Endothelial cell of umbilical vein (primary cell): ENCODE data around the gene KIR3DL2. TPM values are rescaled to one million over a fixed set of nuclear protein-coding genes. Genes with fewer than 3 reads are reported as not detected.

Experiments used
- BruUV-seq: library from RNA; stranded (reverse); fragments of 400-500 nt; replicated peaks from 2 replicates; lab custom pipeline; 2021; lab: Mats Ljungman, UMichigan
- CTCF ChIA-PET: fragments of 300-600, 350-600 bp; sonication (Branson Sonifier 250); formaldehyde crosslinking; loops from one replicate; lab custom pipeline; 2021; ENCODE audit warnings: antibody characterized with exemption, inconsistent platforms; lab: Charles Lee
- POLR2A ChIA-PET: fragments of 300-600, 350-600 bp; sonication (Branson Sonifier 250); formaldehyde crosslinking; loops from one replicate; lab custom pipeline; 2021; ENCODE audit warnings: antibody characterized with exemption, inconsistent platforms; lab: Charles Lee
- DNase-seq: peaks from one replicate; pipeline ENCODE4 v3.0.0-alpha.2; 2011; ENCODE audit warnings: low read depth, low spot score
- FAIRE-seq: peaks from 2 replicates; lab custom pipeline; 2011; peaks lifted over from hg19 to GRCh38; lab: Jason Lieb, UNC
- H2AFZ ChIP-seq: 2 replicates; pipeline ENCODE4 v1.6.0; 2012; ENCODE audit warnings: low read depth, low read length, control low read depth, inconsistent platforms
- H3K27ac ChIP-seq: 2 replicates; pipeline ENCODE4 v1.5.1; 2011; ENCODE audit warnings: low read depth, mild to moderate bottlenecking, control low read depth, low read length, moderate library complexity; ENCODE audit not compliant: insufficient read depth
- H3K27me3 ChIP-seq, 2 experiments: 2 replicates each; pipeline versions ENCODE4 v1.6.0 to v1.6.1; 2011; ENCODE audit warnings: low read length in 2 of 2, mixed read lengths in 1 of 2; ENCODE audit not compliant: control insufficient read depth in 2 of 2, insufficient read depth in 2 of 2
- H3K36me3 ChIP-seq, 2 experiments: 2 replicates in 1 of 2; 3 replicates in 1 of 2; pipeline ENCODE4 v1.5.1; 2011; ENCODE audit warnings: low read length in 2 of 2, mild to moderate bottlenecking in 1 of 2, moderate library complexity in 1 of 2; ENCODE audit not compliant: control insufficient read depth in 2 of 2, insufficient read depth in 2 of 2; ENCODE audit errors: extremely low read depth in 1 of 2
- H3K4me1 ChIP-seq: 3 replicates; pipeline ENCODE4 v1.5.1; 2011; ENCODE audit warnings: mild to moderate bottlenecking, low read length; ENCODE audit not compliant: control insufficient read depth, insufficient read depth; ENCODE audit errors: extremely low read depth
- H3K4me2 ChIP-seq: 2 replicates; pipeline ENCODE4 v1.6.1; 2011; ENCODE audit warnings: low read length, control low read depth, mixed read lengths; ENCODE audit not compliant: insufficient read depth
- H3K4me3 ChIP-seq, 3 experiments: fragments of 200-600 bp in 1 of 3; sonication (generic), shearing (Covaris generic) in 1 of 3; replicated peaks in 1 of 3; 2 replicates each; pipeline ENCODE4 v1.5.1; 2011 to 2016; ENCODE audit warnings: control low read depth in 3 of 3, low read length in 3 of 3, mild to moderate bottlenecking in 2 of 3, inconsistent platforms in 1 of 3, low read depth in 1 of 3, moderate library complexity in 1 of 3; ENCODE audit not compliant: insufficient read depth in 1 of 3
- H3K79me2 ChIP-seq: 2 replicates; pipeline ENCODE4 v1.6.0; 2012; ENCODE audit warnings: low read length, inconsistent platforms; ENCODE audit not compliant: control insufficient read depth, insufficient read depth
- H3K9ac ChIP-seq: replicated peaks from 2 replicates; pipeline ENCODE3; 2011; ENCODE audit warnings: low read length, control low read depth; ENCODE audit not compliant: insufficient read depth; ENCODE audit errors: extremely low read depth
- H3K9me1 ChIP-seq: replicated peaks from 3 replicates; pipeline ENCODE4 v1.6.0; 2011; ENCODE audit warnings: mild to moderate bottlenecking, low read length; ENCODE audit not compliant: control insufficient read depth, insufficient read depth; ENCODE audit errors: extremely low read depth
- H3K9me3 ChIP-seq: replicated peaks from 2 replicates; pipeline ENCODE4 v1.5.1; 2012; ENCODE audit warnings: low read length, inconsistent platforms; ENCODE audit not compliant: control insufficient read depth, insufficient read depth
- H4K20me1 ChIP-seq: replicated peaks from 2 replicates; pipeline ENCODE3; 2011; ENCODE audit warnings: mild to moderate bottlenecking, low read length; ENCODE audit not compliant: control insufficient read depth, insufficient read depth; ENCODE audit errors: extremely low read depth
- CTCF ChIP-seq, 2 donors: IDR thresholded peaks; 1 replicate in 1 of 2; 2 replicates in 1 of 2; pipeline ENCODE4 v1.5.1; 2011; ENCODE audit warnings: low read length in 2 of 2, mild to moderate bottlenecking in 2 of 2, moderate library complexity in 2 of 2, control low read depth in 1 of 2, inconsistent platforms in 1 of 2, low read depth in 1 of 2; ENCODE audit not compliant: insufficient read depth in 1 of 2; ENCODE audit errors: extremely low read depth in 1 of 2
- EZH2 ChIP-seq: IDR thresholded peaks from 2 replicates; pipeline ENCODE4 v1.6.1; 2012; ENCODE audit warnings: borderline replicate concordance, low read depth, mild to moderate bottlenecking, moderate library complexity, low read length, inconsistent platforms; ENCODE audit not compliant: severe bottlenecking
- FOS ChIP-seq: IDR thresholded peaks from 2 replicates; pipeline ENCODE4 v1.6.1; 2011; ENCODE audit warnings: mild to moderate bottlenecking, low read length, moderate library complexity, borderline replicate concordance; ENCODE audit not compliant: insufficient read depth
- GATA2 ChIP-seq: IDR thresholded peaks from 2 replicates; pipeline ENCODE4 v1.7.0; 2011; ENCODE audit warnings: low read depth, mild to moderate bottlenecking, moderate library complexity, mixed read lengths, low read length; ENCODE audit not compliant: insufficient read length, insufficient read depth
- JUN ChIP-seq: IDR thresholded peaks from 2 replicates; pipeline ENCODE4 v1.6.1; 2011; ENCODE audit warnings: borderline replicate concordance, low read depth; ENCODE audit not compliant: insufficient read length, insufficient read depth
- MAX ChIP-seq: IDR thresholded peaks from 2 replicates; pipeline ENCODE4 v1.6.1; 2011; ENCODE audit not compliant: insufficient read depth, insufficient read length
- MYC ChIP-seq: IDR thresholded peaks from one replicate; pipeline ENCODE4 v1.6.1; 2011; ENCODE audit warnings: mild to moderate bottlenecking, low read depth, low read length
- POLR2A ChIP-seq: IDR thresholded peaks from 2 replicates; pipeline ENCODE4 v1.6.1; 2012; ENCODE audit warnings: low read depth, mild to moderate bottlenecking, control low read depth, low read length
- POLR2AphosphoS5 ChIP-seq: IDR thresholded peaks from 2 replicates; pipeline ENCODE4 v1.6.1; 2012; ENCODE audit warnings: low read depth, mild to moderate bottlenecking, control low read depth, low read length, moderate library complexity; ENCODE audit not compliant: insufficient read depth
- dilution Hi-C: fragments of 300-500 bp; cut with MboI; formaldehyde crosslinking; loops from one replicate; pipeline ENCODE4 v1.15.0; 2019; ENCODE audit warnings: low sequenced_read_pairs; ENCODE audit not compliant: extremely low pct_ligation_motif_present
- intact Hi-C: fragments of 100-400 bp; cut with micrococcal nuclease; formaldehyde crosslinking; loops from one replicate; pipeline ENCODE4 v1.10.0; 2022
- polyA plus RNA-seq, 4 experiments: library from polyadenylated mRNA; depleted of rRNA in 3 of 4; stranded (reverse) in 3 of 4; unstranded in 1 of 4; fragments of >200 nt; gene quantifications; 2 replicates each; pipeline versions ENCODE4 v1.2.1 to v1.2.3, GENCODE V29; 2011 to 2012; ENCODE audit warnings: missing spikeins in 1 of 4
- total RNA-seq: library from RNA; stranded (reverse); gene quantifications from 2 replicates; pipeline ENCODE4 v1.2.3, GENCODE V29; 2021

Gene KIR3DL2
- total and polyA plus RNA-seq, 2 donors (not counting 3 experiments of a cell fraction or from before 2014, with no cell fraction given), result not detected

GRCh38 chr19:54877471-54877870 lies 27.2 kb downstream of the KIR3DL2 start:
- Histone ChIP-seq H3K79me2 (no peaks in the 10 kb centered on the region), H3K27ac (no peak overlapping the region), H3K9ac (no peak overlapping the region), H3K9me1 (no peaks in the 10 kb centered on the region), H3K4me2 (no peak overlapping the region), H4K20me1 (no peaks in the 10 kb centered on the region), H3K27me3 (no peaks in the 10 kb centered on the region), H3K4me3 (no peak overlapping the region), H2AFZ (no peak overlapping the region), H3K36me3 (no peaks in the 10 kb centered on the region), H3K9me3 (no peaks in the 10 kb centered on the region), H3K4me1 (no peaks in the 10 kb centered on the region)
- ChIA-PET CTCF (no interaction called here), POLR2A (no interaction called here)
- DNase-seq, result no peak
- intact Hi-C loops (no loop called here), dilution Hi-C loops (no loop called here)
- FAIRE-seq, result no peak
- BruUV-seq, result no TSS peak
- no peak for TF ChIP-seq CTCF (IDR thresholded peaks at IDR 0.05; ENCODE audit: extremely low read depth in 1 of 2, insufficient read depth in 1 of 2, low read depth in 1 of 2, low read length in 2 of 2)
- no peak for TF ChIP-seq FOS
- no peak for TF ChIP-seq MYC
- no peak for TF ChIP-seq JUN

- Histone ChIP-seq H3K27ac (no peak overlapping the region), H2AFZ (no peak overlapping the region), H4K20me1 (no peaks in the 10 kb centered on the region), H3K4me3 (no peak overlapping the region), H3K9ac (no peak overlapping the region), H3K79me2 (no peaks in the 10 kb centered on the region), H3K9me3 (no peaks in the 10 kb centered on the region), H3K4me1 (no peaks in the 10 kb centered on the region), H3K27me3 (no peaks in the 10 kb centered on the region), H3K4me2 (no peak overlapping the region), H3K36me3 (no peaks in the 10 kb centered on the region), H3K9me1 (no peaks in the 10 kb centered on the region)
- ChIA-PET CTCF (interaction anchor here (0.9 to 1.9 kb wide), 14 partner anchors 9 to 259 kb away, joined by 3 to 24 read pairs (median 4); partner anchors contain the start of genes NCR1 and RDH13), POLR2A (no interaction called here)
- dilution Hi-C loops (no loop called here), intact Hi-C loops (loop anchor here (5.0 kb wide), 1 partner anchor 205 kb away; no protein-coding TSS in a partner anchor)
- FAIRE-seq, result no peak
- no TSS peak for BruUV-seq
- no peak for DNase-seq
- TF ChIP-seq GATA2 (no peak), JUN (no peak), MAX (no peak), MYC (no peak), EZH2 (no peak), POLR2AphosphoS5 (no peak), FOS (no peak), CTCF (IDR thresholded peaks at IDR 0.05; ENCODE audit: extremely low read depth in 1 of 2, insufficient read depth in 1 of 2, low read depth in 1 of 2, low read length in 2 of 2) (no peak), POLR2A (no peak)
Measured at GRCh38 chr19:54881884-54882283, 31.6 kb downstream of the KIR3DL2 start.
